ENCODE data around the gene DISC1.
"Not testable (repeated sequence)": the region's sequence is repeated elsewhere in the genome, so short reads cannot be mapped to it uniquely, and the experiment has no call there.

DISC1 gene

GRCh38 chr1:231705806-231706760 is 79.5 kb downstream of the DISC1 start:
- DNase-seq: no peak

- no peak for DNase-seq
These were observed 80.3 kb downstream of the DISC1 start for GRCh38 chr1:231706934-231707333.

DNA sequence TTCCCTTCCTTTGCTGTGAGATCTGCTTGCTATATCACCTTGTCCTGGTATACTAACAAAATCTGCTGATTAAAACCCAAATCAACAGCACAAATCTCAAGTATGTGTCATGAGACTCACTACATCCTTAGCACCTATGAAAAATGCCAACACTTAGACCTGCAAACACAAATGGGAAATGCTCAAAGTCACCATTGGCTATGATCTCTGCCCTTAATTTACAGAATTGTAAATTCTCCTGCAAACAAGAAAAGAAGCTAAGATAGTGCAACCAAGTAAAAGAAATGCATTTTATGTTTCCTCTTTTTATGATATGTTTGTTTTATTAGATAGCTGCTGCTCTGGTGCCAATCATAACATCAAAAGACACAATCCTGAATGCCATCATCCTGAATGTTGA is 80.8 kb downstream of the DISC1 start:
- DNase-seq: no peak

- no peak for DNase-seq
These were observed 81.8 kb downstream of the DISC1 start for GRCh38 chr1:231708394-231708793.

DNA sequence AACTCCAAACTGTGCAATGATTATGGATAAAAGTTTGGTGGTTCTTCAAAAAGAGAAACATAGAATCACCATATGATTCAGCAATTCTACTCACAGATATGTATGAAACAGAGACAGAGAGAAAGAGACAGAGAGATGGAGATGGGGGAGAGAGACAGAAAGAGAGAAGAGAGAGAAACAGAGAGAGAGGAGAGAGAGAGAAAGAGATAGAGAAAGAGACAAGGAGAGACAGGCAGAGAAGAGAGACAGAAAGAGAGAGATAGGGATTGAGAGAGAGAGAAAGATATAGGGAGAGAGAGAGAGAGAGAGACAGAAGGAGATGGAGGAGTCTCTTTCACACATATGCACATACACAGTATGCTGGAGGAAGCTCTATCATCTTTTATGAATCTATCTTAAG is 87.8 kb downstream of the DISC1 start:
- no peak for DNase-seq

DNA sequence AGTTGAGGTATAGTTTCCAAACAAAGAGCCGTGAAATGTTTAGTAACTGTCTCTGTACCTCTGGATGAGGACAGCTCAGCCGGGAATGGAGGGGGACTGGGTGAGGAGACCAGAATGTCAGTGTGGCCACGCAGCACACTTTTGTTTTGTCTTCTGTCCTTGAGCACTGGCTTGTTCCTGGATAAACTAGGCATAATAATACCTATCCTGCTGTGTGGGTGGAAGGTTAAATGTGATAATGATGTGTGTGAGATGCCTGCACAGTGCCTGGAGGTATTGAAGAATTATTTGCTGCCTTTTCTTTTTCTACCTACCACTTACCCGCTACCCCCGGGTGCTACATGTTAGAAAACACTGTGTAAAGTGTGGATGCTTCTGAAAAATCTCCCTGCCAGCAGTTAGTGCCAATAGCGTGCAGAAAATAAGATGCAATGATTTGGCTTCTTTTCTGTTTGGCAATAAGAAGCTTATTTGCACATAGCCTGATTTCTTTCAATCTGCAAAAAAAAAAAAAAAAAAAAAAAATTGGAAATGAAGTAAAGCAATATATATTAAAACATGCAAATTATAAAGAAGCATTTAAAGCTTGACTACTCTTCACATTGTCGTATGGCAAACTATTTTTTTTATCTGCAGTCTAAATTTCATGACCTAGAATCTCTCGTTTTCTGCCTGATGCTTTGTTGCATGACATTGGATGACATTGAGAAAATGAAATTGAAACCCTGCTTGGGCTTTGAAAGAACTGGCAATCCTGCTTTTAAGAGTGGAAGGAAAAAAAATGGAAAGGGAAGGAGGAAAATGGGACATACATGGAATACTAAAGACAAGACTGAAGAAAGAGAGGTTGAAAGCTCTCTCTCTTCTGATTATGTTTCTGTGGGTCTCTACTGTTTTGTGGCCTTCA is 89.5 kb downstream of the DISC1 start:
- no peak for DNase-seq

- DNase-seq: no peak
These were observed 90.3 kb downstream of the DISC1 start for GRCh38 chr1:231716879-231717278.

DNA sequence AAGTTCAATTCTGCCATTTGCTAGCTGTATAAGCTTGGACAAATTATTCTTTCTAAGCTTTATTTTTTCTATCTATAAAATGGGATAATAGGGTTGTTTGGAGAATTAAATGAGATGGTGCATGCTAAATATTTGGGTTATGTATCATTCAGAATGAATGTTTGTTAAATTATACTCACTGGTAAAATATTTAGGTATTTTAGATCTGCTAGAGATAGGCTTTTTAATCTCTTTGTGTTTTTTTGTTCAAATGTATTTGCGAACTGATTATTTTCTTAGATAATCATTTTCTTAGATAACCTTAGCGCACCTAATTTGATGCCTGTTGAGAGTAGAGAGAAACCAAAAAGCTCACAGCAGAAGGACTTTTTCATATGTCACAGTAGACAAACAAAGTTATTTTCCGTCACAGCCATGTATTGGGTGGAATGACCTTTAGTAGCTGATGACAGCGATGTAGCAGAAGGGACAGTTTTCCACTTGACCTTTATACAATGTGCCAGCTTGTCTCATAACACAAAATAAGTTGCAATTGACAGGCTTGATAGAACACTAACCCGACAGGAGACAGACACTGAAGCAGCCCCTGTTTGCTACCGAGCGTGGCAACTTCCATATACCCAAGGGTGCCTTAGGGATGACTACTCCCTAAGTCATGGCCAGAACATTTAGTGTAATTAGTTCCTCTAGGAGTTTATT is 93.0 kb downstream of the DISC1 start:
- no peak for DNase-seq

- DNase-seq: no peak
These were observed 94.2 kb downstream of the DISC1 start for GRCh38 chr1:231720652-231721325.

DNA sequence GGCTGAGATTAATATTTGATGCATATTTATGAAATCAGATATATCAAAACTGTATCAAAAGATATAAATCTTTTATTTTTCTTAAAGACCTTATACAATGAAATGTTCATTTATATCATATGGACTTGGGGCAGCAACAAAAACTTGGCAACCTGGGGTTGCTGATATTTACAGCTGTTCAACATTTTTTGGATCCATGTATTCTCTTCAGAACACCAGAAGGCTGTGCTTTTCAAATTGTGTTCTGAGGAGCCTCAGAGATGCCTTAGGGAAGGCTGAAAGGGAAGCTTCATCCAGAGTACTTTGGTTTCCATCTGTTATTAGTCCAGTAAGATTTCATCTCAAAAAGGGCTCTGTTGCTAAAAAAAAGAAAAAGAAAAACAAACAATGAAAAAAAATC is 94.8 kb downstream of the DISC1 start:
- no peak for DNase-seq

DNA sequence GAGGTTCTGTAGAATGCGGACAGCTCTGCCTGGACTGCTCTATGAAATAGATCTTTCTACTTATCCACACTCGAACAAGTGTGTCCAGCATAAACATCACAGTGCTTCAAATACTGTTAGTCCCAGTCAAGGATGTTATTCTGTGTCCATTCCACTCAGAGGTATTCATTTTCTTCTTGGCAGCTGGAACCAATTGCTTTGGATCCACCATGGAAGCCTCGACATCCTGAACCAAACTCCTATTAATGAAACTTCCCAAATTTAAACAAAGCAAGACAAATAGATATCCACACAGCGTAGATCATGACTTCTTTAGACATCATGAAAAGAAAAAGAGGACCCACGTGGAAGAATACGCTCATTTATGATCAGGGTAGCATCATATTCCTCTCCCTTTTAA is 95.8 kb downstream of the DISC1 start:
- DNase-seq: no peak

DNA sequence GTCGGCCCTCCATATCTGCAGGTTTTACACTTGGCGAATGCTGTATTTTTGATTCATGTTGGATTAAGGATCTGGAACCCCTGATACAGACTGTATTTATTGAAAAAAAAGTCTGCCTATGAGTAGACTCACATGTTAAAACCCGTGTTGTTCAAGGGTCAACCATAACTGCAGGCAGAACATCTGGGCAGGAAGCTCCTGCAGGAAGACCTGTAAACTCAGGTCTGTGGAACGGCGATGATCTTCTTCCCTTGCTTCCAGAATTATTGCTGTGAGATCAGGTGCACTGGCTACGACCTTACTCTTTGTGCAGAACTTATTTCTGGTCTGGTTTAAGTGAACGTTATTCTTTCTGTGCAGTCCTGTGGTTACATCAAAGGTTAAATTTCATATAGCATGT is 96.6 kb downstream of the DISC1 start:
- DNase-seq: no peak

- DNase-seq: no peak
These were observed 97.5 kb downstream of the DISC1 start for GRCh38 chr1:231724041-231724440.

GRCh38 chr1:231724876-231725647 is 98.5 kb downstream of the DISC1 start:
- no peak for DNase-seq

DNA sequence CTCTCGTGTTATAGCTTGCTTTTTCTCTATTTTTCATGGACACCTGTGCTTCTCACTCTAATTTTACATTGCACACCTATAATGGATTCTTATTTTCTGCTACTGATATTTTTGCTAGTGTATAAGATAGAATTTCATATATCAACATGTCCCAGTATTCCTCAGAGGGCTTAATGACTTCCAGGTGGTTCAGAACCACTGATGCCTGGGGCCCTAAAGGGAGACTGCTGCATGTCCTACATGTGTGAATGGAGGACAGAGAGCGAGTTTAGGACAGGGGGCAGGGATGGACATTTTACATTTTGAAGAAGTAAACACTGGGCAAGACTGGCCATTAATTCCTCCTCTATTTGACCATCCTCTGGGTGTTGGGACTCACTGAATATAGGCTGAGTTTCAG is 100.6 kb downstream of the DISC1 start:
- no peak for DNase-seq

DNA sequence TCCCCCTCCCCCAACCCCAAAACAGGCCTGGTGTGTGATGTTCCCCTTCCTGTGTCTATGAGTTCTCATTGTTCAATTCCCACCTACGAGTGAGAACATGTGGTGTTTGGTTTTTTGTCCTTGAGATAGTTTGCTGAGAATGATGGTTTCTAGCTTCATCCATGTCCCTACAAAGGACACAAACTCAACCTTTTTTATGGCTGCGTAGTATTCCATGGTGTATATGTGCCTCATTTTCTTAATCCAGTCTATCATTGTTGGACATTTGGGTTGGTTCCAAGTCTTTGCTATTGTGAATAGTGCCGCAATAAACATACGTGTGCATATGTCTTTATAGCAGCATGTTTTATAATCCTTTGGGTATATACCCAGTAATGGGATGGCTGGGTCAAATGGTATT is 102.4 kb downstream of the DISC1 start:
- not testable (repeated sequence) for DNase-seq

- no peak for DNase-seq
These were observed 103.0 kb downstream of the DISC1 start for GRCh38 chr1:231729544-231729943.

DNA sequence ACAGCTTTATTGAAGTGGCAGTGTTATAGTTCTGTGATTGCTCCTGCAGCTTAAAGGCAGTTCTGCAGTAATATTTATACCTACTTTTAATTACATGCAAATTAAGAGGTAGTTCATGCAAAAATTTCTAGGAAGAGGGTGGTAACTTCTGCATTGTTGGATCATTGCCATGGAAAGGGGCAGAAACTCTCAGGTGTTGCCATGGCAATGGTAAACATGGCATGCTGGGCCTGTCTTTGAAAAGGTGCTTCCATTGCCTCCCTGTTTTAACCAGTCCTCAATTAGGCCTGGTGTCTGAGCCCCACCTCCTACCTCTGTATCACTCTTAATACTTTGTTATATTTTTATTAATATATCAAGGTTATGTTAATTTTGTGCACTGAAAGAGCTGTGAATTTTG is 104.7 kb downstream of the DISC1 start:
- DNase-seq: no peak

DNA sequence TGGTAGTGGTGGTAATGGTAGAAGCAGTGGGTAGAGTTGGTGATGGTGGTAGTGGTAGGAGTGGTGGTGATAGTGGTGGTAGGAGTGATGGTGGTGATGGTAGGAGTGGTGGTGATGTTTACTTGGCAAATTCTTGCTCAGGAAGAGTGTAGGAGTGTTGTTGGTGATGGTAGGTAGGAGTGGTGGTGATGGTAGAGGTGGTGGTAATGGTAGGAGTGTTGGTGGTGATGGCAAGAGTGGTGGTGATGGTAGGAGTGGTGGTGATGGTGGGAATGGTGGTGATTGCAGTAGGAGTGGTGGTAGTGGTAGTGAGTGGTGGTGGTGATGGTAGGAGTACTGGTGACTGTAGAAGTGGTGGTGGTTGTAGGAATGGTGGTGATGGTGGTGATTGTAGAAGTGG is 106.5 kb downstream of the DISC1 start:
- no peak for DNase-seq

DNA sequence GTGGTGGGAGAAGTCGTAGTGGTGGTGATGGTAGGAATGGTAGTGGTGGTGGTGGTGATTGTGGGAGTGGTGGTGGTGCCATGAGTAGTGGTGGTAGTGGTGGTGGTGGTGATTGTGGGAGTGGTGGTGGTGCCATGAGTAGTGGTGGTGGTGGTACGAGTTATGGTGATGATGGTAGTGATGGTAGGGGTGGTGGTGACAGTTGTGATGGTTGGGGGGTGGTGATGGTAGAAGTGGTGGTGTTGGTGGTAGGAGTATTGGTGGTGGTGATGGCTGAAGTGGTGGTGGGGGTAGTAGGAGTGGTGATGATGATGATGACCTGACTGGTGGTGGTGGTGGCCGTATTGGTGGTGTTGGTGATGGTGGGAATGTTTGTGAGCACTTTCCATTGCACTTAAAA is 107.1 kb downstream of the DISC1 start:
- no peak for DNase-seq

GRCh38 chr1:231734417-231734816 is 107.8 kb downstream of the DISC1 start:
- no peak for DNase-seq

GRCh38 chr1:231735411-231735810 is 108.8 kb downstream of the DISC1 start:
- no peak for DNase-seq

Measured in NCI-H1436 treated with DMSO at 0.1 percent for 48 hours (cell line).